LNCAP (cell line): Measurements from ENCODE around the gene PPEF1.

ENCODE experiments used
- TF ChIP-seq, protein P1 (sequence below): fragments of 450-650 bp; IDR thresholded peaks from 2 replicates; pipeline ENCODE4 v1.5.1; 2017; ENCODE audit warnings: mild to moderate bottlenecking

Gene PPEF1

DNA sequence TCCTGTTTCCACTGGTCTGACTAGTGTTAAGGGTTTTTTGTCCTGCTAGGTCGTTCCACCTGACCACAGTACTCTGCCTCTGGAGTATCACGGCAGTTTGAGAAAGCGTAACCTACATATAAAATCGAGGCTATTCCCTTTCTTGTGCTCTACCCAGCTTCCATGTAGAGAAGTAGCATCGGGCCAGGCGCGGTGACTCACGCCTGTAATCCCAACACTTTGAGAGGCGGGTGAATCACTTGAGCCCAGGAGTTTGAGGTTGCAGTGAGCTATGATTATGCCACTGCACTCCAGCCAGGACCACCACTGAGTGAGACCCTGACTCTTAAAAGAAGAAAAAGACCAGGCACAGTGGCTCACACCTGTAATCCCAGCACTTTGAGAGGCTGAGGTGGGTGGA, 7.5 kb downstream of the PPEF1 start:
- TF ChIP-seq, protein P1, sequence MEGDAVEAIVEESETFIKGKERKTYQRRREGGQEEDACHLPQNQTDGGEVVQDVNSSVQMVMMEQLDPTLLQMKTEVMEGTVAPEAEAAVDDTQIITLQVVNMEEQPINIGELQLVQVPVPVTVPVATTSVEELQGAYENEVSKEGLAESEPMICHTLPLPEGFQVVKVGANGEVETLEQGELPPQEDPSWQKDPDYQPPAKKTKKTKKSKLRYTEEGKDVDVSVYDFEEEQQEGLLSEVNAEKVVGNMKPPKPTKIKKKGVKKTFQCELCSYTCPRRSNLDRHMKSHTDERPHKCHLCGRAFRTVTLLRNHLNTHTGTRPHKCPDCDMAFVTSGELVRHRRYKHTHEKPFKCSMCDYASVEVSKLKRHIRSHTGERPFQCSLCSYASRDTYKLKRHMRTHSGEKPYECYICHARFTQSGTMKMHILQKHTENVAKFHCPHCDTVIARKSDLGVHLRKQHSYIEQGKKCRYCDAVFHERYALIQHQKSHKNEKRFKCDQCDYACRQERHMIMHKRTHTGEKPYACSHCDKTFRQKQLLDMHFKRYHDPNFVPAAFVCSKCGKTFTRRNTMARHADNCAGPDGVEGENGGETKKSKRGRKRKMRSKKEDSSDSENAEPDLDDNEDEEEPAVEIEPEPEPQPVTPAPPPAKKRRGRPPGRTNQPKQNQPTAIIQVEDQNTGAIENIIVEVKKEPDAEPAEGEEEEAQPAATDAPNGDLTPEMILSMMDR, result no peak

DNA sequence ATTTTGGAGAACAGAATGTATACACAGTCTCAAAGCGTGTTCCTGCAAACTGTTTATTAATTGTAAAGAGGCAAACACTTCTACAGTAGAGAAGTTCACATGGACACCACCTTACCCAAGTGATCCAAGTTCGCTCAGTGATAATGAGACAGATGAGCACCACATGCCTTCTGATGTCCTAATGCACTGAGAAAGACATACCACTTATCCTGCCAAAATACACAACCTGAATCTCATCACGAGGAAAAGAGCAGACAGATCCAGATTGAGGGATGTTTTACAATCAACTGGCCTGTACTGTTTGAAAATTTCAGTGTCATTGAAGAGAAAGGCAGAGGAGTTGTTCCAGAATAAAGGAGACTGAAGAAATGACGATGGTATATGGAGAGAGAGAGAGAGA, 12.4 kb downstream of the PPEF1 start:
- TF ChIP-seq, protein P1, result no peak

DNA sequence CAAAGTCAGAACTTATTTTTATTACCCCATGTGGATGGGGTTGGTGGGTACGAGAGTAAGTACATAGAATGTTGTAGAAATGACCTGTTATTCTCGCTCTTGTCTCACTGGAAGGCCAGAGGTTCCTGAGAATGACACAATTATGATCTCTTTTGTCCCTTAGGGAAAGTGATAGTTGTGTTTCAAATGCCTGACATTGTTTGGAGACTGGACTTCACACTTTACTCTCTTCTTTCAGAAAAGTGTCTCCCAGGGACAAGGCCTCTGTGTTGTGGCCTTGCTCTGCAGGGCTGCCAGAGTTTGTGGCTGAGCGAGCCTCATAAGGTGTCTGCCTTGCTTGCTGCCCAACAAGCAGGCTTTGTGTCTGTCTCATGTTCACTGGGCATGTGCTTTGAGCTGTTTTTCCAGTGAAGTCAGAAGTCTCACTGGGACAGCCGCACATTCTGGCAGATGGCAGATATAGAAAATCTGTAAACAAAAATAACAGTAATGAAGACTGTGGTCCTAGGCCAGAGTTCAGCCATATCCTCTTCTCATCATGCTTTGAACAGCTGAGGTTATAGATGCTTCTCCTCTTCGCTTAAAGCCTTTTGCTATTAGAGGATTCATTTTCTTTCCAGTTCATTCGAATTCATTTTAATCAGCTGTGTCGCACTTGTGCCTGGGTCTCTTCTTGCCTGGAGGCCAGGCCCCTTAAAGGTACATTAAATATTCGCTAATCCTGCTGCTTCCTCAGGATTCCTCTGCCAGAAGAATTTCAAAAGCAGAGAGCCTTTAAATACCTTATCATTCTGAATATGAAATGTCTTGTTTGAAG, 14.4 kb downstream of the PPEF1 start:
- TF ChIP-seq, protein P1, result no peak

DNA sequence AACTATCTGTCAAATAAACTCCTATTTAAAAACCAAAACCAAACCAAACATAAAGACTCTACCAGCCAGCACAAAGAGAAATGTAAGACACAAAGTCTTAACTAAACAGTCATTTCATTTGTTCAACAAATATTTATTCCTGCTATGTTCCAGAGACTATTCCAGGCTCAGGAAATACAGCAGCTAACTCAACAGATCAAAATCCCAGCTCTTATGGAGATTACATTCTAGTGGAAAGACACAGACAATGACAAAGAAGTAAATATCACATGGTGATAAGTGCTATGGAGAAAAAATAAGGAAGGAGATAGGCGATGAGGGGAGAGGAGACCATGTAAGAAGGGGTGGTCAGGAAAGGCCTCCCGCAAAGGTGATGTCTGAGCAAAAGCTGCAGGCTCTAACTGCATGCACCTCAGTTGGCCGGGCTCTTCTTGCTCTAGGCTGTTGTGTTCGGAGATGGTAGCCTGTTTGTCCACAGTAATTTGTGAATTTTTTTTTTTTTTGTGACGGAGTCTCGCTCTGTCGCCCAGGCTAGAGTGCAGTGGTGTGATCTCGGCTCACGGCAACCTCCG, 15.1 kb downstream of the PPEF1 start:
- TF ChIP-seq, protein P1, result no peak

DNA sequence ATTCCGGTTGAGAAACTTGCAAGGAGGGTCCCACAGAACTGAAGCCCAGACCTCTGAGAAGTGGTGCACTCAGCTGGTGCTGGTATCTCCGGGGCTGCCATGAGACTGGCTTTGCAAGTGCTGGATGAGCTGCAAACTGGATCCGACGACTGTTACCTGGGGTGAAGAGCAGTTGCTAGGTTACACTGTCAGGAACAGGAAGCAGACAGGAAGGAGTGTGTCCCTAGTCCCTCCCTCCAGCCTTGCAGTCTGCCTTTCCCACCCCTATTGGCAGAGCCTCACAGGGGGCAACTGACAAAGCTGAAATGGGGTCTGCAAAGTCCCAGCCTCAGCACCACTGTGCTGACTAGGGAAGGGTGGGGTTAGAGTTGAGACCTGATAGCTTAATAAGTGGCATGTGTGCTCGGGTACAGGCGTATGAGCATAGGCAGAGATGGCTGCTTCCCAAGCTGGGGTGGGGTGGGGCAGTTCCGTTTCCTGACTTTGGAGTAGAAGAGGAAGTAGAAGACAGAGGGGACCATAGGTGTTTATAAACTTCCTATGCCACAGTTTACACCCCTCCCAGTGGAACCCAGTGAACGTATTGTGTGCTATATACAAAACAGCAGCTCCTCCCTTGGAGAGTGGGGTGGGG, 18.0 kb downstream of the PPEF1 start:
- TF ChIP-seq, protein P1, result no peak

DNA sequence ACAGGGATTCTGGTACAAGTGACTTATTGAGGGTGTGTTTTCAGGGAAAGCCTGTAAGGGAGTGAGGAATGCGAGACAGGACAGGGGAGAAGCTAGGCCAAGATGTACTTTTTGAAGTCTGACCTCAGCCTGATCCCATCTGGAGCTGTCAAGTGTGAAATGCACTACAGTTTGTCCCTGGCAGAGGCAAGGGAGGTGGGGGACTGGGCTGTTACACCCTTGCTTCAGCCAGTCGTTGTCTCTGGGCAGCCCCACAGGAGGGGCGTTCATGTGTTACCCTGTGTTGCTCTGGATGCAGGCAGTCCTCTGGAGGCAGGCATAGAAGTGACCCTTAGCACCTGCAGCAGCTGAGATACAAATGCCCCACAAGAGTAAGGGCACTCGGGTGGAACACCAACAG, 25.8 kb downstream of the PPEF1 start:
- TF ChIP-seq, protein P1, result no peak

DNA sequence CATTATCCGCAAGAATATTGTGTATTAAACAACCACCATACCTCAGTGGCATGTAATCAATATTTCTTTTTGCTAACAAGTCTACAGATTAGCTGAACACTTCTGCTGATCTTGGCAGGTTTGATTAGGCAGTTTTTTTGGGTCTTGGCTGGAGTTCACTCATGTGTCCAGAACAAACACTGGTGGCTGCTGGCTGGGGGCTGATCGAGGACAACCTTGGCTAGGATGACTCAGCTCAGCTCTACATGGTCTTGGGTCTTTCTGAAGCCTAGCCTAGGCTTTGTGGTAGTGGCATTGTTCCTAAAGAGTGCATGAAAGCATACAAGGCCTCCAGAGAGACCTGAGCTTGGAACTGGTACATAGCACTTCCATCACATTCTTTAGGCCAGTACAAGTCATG, 41.1 kb downstream of the PPEF1 start:
- TF ChIP-seq, protein P1, result no peak
